Left renal cortex interstitium (tissue), 4 donors: ENCODE results near the gene CHRD. TPM values are rescaled to one million over a fixed set of nuclear protein-coding genes. Genes with fewer than 3 reads are reported as not detected.

ENCODE experiments used
- DNase-seq, 4 donors: peaks; one replicate each; pipeline ENCODE4 v3.0.0-alpha.2; 2013; ENCODE audit warnings: low read depth in 4 of 4, low spot score in 2 of 4, missing footprints in 1 of 4
- polyA plus RNA-seq, 4 donors: library from polyadenylated mRNA; unstranded; fragments of 120-200 nt; gene quantifications; one replicate each; pipeline ENCODE4 v1.2.1, GENCODE V29; 2013; ENCODE audit not compliant: insufficient read length in 4 of 4

Gene CHRD
- polyA plus RNA-seq, 4 donors = 12.8 to 17.3 (median 14.1) TPM

GRCh38 chr3:184359610-184360009 is 20.2 kb upstream of the CHRD start:
- no peak for DNase-seq

DNA sequence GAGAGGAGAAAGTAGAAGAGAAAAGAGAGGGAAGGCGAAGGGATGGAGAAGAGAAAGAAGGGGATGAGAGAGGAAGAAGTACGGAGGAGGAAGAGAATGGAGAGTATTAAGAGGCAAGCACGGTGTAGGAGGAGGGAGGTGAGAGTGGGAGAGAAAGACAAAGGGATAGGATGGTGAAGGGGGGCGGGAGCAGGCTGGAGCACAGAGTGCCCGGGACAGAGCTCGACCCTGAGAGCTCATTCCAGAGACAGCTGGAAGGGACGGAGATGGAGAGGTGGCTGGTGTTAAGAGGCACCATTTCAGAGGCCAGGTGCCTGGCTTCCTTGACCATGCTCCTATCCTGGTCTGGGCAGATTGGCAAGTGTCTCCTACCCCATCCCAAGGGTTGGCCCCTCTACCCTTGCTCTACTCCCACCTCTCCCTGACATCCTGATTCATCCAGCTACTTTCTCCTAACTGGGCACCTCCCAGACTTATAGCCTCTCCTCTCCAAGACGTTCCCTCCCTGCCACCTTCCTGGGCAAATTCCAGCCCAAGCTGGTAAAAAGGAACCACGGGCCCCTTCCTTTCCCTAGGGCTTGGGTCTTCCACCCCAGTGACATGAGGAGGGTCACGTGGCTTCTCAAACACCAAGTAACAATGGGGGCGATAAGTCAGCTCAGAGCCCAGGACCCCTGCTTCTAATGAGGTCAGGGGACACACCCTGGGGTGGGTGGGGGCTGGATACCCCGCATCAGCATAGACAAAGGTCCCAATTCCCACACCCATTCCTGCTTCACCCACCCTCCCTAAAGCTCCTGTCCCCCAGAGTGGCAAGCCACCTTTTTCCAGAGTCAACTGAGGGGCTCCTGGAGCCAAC is 19.6 kb upstream of the CHRD start:
- DNase-seq = no peak

GRCh38 chr3:184360929-184361531 is 18.8 kb upstream of the CHRD start:
- no peak for DNase-seq

DNA sequence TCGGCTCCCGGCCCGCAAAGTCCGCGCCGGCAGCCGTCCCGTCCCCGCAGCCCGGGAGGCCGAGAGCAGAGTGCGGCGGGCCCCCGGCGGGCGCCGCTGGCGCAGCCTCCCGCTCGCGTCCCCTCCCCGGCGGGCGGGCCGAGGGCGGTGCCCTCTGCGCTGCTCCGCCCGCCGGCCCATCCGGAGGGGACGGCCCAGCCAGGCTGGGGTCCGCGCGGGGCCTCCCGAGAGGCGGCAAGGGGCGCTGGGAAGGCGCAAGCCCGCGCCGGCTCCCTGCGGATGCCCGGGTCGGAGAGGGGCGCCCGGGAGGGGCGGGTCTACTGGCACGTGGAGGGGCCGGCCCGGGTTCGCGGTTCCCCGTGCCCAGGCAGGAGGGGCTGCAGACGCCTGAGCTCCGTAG is 18.3 kb upstream of the CHRD start, which contains the start of the genes CLCN2 and POLR2H:
Gene CLCN2, minus strand, starts transcription at position 74 of the 400 bp plus-strand sequence. CDS start 126 bp downstream, outside the sequence.
Gene POLR2H, plus strand, starts transcription at position 179 of the 400 bp plus-strand sequence. CDS start 1,783 bp downstream, outside the sequence.
- peak in 1 of 4 donors; percentile 65 for DNase-seq

- DNase-seq = no peak
Observed at GRCh38 chr3:184361932-184362667, 17.8 kb upstream of the CHRD start.

DNA sequence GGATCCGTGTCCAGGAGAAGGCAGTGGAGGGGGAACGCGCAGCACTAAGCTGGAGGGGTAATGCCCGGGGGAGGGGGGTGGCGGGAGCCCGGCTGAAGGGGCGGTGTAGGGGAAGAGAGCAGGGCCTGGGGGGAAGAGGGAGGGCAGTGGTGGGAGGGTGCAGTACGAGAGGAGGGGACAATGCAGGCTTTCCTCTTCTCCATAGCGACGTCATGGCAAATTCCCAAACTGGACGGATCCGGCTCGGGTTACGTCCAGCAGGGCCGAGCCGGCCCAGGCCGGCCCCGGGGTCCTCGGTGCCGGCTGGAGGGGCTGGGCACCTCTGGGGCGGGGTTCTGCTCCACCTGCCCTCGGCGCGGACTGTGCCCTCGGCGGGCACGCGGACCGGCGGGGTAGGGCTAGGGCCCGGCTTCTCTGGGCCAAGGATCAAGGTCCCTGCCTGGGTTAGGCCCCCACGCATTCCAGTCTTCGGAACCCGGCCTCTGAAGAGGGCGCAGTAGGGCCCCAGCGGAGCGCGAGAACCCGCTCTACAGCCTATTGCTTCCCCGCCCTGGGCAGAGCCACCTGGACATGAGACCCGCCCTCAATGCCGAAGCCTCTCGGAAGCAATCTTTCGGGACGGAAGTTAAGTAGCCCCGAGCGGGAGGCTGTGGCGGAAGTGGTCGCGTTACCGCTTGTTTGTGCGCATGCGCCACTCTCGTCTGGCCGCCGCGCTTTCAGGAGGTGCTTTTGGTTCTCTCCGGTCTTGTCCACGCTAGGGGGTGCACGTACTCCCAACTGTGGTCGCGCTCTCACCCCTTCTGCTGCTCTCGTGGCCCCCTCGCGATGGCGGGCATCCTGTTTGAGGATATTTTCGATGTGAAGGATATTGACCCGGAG is 16.9 kb upstream of the CHRD start:
- DNase-seq = peak; percentile 87 to 96 (median 92)

- DNase-seq = no peak
Observed at GRCh38 chr3:184366619-184367289, 13.1 kb upstream of the CHRD start.

DNA sequence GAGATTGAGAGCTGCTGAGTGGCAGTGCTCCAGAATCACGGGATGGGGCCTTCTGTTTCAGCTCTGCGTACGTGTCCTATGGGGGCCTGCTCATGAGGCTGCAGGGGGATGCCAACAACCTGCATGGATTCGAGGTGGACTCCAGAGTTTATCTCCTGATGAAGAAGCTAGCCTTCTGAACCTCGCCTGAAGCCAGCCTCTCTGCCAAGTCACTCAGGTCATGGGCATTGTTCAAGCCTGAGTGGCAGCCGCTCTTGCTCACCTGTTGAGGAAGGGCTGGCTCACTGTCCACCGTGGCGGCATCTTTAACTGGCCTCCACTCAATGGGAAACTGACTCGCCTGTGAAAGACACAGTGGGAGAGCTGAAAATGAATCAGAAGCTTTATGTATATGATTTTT is 11.7 kb upstream of the CHRD start:
- DNase-seq = no peak

DNA sequence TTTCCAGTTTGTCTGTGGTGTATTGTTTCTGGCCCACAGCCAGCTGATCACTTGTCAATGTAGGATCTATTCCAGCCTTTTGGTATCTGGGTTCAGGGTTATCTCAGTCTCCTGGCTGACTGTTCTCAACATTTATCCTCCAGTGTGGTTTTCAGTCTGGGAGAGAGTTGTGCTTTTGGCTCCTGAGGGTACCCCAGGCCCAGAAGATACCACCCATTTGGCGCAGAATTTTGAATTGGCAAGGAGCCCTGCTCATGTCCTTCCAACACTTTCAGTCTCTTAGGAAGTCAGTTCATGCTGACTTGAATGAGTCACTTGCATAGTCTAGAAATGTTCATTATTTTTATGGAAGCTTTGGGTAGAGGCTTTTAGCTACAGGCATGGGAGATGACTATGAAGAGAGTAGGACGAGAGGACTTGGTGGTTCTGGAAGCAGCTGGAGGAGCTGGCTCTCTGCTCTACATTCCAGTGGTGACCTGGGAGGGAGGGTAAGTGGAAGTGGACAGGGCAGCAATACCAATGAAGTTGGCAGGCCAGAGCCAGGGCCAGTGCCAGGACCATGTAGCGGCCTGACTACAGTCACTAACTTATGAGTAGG is 11.2 kb upstream of the CHRD start:
- no peak for DNase-seq

DNA sequence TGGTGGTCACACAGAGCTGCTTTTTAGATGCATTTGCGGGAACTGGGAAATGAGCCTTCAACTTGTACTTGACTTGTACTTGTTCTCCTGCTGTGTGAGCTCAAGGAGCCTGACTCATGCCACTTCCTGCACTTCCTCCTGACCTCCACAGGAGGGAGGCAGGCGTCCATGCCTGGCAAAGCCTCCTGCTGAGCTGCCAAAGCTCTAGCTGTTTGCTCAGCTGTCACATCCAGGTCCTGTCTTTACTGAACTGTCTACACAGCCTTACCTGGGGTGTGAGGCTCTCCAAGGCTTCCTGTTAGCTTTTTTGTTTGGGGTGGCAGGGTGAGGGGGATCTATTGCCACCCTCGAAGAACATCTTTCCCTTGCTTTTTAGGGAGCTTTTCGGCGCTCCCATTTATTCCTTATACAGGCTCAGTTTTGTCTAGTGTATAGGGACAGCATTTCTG is 8.3 kb upstream of the CHRD start:
- peak in 1 of 4 donors; percentile 75 for DNase-seq

- no peak for DNase-seq
Observed at GRCh38 chr3:184372296-184372821, 7.5 kb upstream of the CHRD start.

DNA sequence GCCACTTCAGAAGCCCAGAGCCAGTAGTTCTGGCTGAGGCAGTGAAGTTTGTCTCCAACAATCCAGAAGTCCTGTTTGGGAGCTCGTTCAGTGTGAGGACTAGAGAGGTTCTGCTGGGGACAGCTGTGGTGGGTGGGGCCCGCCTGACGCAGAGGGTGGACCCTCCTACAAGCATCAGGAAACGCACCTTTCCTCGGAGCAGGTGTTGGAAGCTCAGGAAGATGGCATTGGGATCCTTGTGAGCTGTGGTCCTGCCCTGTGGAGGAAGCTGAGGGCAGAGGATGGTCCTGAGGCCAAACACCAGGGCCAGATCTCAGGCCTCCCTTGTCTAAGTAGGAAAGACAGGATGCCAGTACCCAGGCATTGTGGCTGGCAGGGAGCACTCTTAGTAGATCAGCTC is 6.9 kb upstream of the CHRD start:
- DNase-seq = no peak

DNA sequence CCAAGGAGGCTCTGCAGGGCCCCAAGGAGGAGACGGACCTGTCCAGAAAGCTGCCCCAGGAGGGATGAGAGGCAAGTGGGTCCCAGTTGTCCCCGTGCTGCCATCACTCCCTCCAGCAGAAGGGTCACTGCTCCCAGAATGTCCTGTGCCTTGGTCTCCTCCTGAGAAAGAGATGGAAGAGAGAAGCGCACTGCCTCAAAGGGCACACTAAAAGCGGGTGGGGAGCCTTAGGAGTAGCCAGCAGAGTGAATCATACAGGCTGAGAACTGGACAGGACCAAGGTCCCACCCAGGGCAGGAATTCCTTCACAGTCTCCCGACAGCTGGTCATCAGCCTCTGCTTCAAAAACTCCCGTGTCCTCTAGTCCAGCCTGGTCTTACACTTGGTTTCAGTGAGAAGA is 6.4 kb upstream of the CHRD start:
- no peak for DNase-seq

GRCh38 chr3:184375747-184376461 is 4.0 kb upstream of the CHRD start:
- DNase-seq = no peak

GRCh38 chr3:184377374-184377773 is 2.5 kb upstream of the CHRD start:
- no peak for DNase-seq

GRCh38 chr3:184377882-184378445 is 1.9 kb upstream of the CHRD start, which contains the start of gene THPO:
TSS of gene THPO (minus strand) at chr3:184378207. CDS start at chr3:184376259, 1,948 bp downstream.
- DNase-seq = no peak

GRCh38 chr3:184378651-184379357 is 1.1 kb upstream of the CHRD start:
- no peak for DNase-seq
